HEK293 (cell line): ENCODE data around the gene METTL16.
A peak's percentile ranks its signal among the peaks of the same experiment; 100 is the strongest.

Source experiments
- ATF2 ChIP-seq: fragments of 450-650 bp; formaldehyde crosslinking; IDR thresholded peaks from 2 replicates; pipeline ENCODE4 v1.5.1; 2016; ENCODE audit warnings: missing biosample characterization, missing genetic modification characterization, low read depth
- CTCF ChIP-seq: fragments of 450-650 bp; formaldehyde crosslinking; IDR thresholded peaks from 2 replicates; pipeline ENCODE4 v1.5.1; 2016; ENCODE audit warnings: missing biosample characterization, missing genetic modification characterization
- EGR2 ChIP-seq: fragments of 450-650 bp; formaldehyde crosslinking; IDR thresholded peaks from 2 replicates; pipeline ENCODE4 v1.5.1; 2016; ENCODE audit warnings: low read depth, missing biosample characterization, missing genetic modification characterization
- HIC1 ChIP-seq: fragments of 450-650 bp; formaldehyde crosslinking; IDR thresholded peaks from 2 replicates; pipeline ENCODE4 v1.5.1; 2016; ENCODE audit warnings: missing biosample characterization, missing genetic modification characterization
- REST ChIP-seq: fragments of 450-650 bp; formaldehyde crosslinking; IDR thresholded peaks from 2 replicates; pipeline ENCODE4 v1.5.1; 2016; ENCODE audit warnings: missing biosample characterization, missing genetic modification characterization
- SALL2 ChIP-seq: fragments of 450-650 bp; formaldehyde crosslinking; IDR thresholded peaks from 2 replicates; pipeline ENCODE4 v1.5.0; 2017; ENCODE audit warnings: missing biosample characterization, mild to moderate bottlenecking, missing genetic modification characterization, borderline replicate concordance
- ZFP69B ChIP-seq: fragments of 450-650 bp; formaldehyde crosslinking; IDR thresholded peaks from 2 replicates; pipeline ENCODE4 v1.5.1; 2016; ENCODE audit warnings: missing biosample characterization, missing genetic modification characterization
- ZNF157 ChIP-seq: fragments of 450-650 bp; formaldehyde crosslinking; IDR thresholded peaks from 2 replicates; pipeline ENCODE4 v1.5.1; 2016; ENCODE audit warnings: missing biosample characterization, missing genetic modification characterization
- ZNF18 ChIP-seq: fragments of 450-650 bp; formaldehyde crosslinking; IDR thresholded peaks from 2 replicates; pipeline ENCODE4 v1.5.1; 2016; ENCODE audit warnings: missing biosample characterization, missing genetic modification characterization
- ZNF223 ChIP-seq: fragments of 450-650 bp; formaldehyde crosslinking; IDR thresholded peaks from 2 replicates; pipeline ENCODE4 v1.5.1; 2016; ENCODE audit warnings: missing biosample characterization, missing genetic modification characterization
- ZNF26 ChIP-seq: fragments of 450-650 bp; formaldehyde crosslinking; IDR thresholded peaks from 2 replicates; pipeline ENCODE4 v1.5.1; 2016; ENCODE audit warnings: missing biosample characterization, missing genetic modification characterization
- ZNF324 ChIP-seq: fragments of 450-650 bp; formaldehyde crosslinking; IDR thresholded peaks from 2 replicates; pipeline ENCODE4 v1.5.1; 2016; ENCODE audit warnings: missing biosample characterization, missing genetic modification characterization
- ZNF341 ChIP-seq: fragments of 450-650 bp; formaldehyde crosslinking; IDR thresholded peaks from 2 replicates; pipeline ENCODE4; 2016; ENCODE audit warnings: low read depth, missing biosample characterization, missing genetic modification characterization
- ZNF404 ChIP-seq: fragments of 450-650 bp; formaldehyde crosslinking; IDR thresholded peaks from 2 replicates; pipeline ENCODE4 v1.5.1; 2017; ENCODE audit warnings: missing biosample characterization, missing genetic modification characterization
- ZNF513 ChIP-seq: fragments of 450-650 bp; IDR thresholded peaks from 2 replicates; pipeline ENCODE4 v1.5.1; 2018; ENCODE audit warnings: missing biosample characterization, missing genetic modification characterization
- ZNF514 ChIP-seq: fragments of 450-650 bp; formaldehyde crosslinking; IDR thresholded peaks from 2 replicates; pipeline ENCODE4 v1.5.1; 2016; ENCODE audit warnings: missing biosample characterization, missing genetic modification characterization
- ZNF600 ChIP-seq: fragments of 450-650 bp; formaldehyde crosslinking; IDR thresholded peaks from 2 replicates; pipeline ENCODE4 v1.5.1; 2016; ENCODE audit warnings: missing biosample characterization, missing genetic modification characterization
- ZNF639 ChIP-seq: fragments of 450-650 bp; formaldehyde crosslinking; IDR thresholded peaks from 2 replicates; pipeline ENCODE4 v1.5.1; 2016; ENCODE audit warnings: missing biosample characterization, missing genetic modification characterization
- ZNF677 ChIP-seq: fragments of 450-650 bp; IDR thresholded peaks from 2 replicates; pipeline ENCODE4 v1.5.0; 2018; ENCODE audit warnings: missing biosample characterization, mild to moderate bottlenecking, missing genetic modification characterization, moderate library complexity
- ZNF768 ChIP-seq: fragments of 450-650 bp; formaldehyde crosslinking; IDR thresholded peaks from 2 replicates; pipeline ENCODE4 v1.5.1; 2018; ENCODE audit warnings: missing biosample characterization, mild to moderate bottlenecking, missing genetic modification characterization
- ZNF776 ChIP-seq: fragments of 450-650 bp; formaldehyde crosslinking; IDR thresholded peaks from 2 replicates; pipeline ENCODE4 v1.5.0; 2017; ENCODE audit warnings: missing biosample characterization, missing genetic modification characterization, borderline replicate concordance
- ZNF777 ChIP-seq: fragments of 450-650 bp; formaldehyde crosslinking; IDR thresholded peaks from 2 replicates; pipeline ENCODE4 v1.5.1; 2017; ENCODE audit warnings: missing biosample characterization, missing genetic modification characterization, borderline replicate concordance

The METTL16 gene

GRCh38 chr17:2395258-2396181 is 116.2 kb downstream of the METTL16 start (continued):
- TF ChIP-seq ATF2 (tag by site-specific recombination) = no peak
- TF ChIP-seq ZNF341 (tag by site-specific recombination) = peak; percentile 16; the same call in 1 of the 2 replicates
- TF ChIP-seq CTCF (tag by site-specific recombination) = 0 out of 2 replicates have a peak, but pooled peaks have one; percentile 15
- TF ChIP-seq ZNF404 (tag by site-specific recombination) = no peak
- no peak for TF ChIP-seq SALL2
- peak; percentile 90 for TF ChIP-seq ZNF18
- TF ChIP-seq ZNF26 (tag by site-specific recombination) = no peak
- TF ChIP-seq REST (tag by site-specific recombination) = no peak
- TF ChIP-seq ZFP69B (tag by site-specific recombination) = 0 out of 2 replicates have a peak, but pooled peaks have one; percentile 22
- no peak for TF ChIP-seq ZNF513
- TF ChIP-seq ZNF514 (tag by site-specific recombination) = no peak
- TF ChIP-seq ZNF776 (tag by site-specific recombination) = no peak
- peak; percentile 59; the same call in 1 of the 2 replicates for TF ChIP-seq HIC1
- TF ChIP-seq ZNF768 = no peak
- no peak for TF ChIP-seq ZNF157
- TF ChIP-seq ZNF777 = no peak
- TF ChIP-seq ZNF324 = no peak
- no peak for TF ChIP-seq ZNF223 (tag by site-specific recombination)
- TF ChIP-seq ZNF639 = no peak
- peak; percentile 38 for TF ChIP-seq EGR2
- peak; percentile 59 for TF ChIP-seq ZNF600 (tag by site-specific recombination)
- TF ChIP-seq ZNF677 (tag by site-specific recombination) = no peak
